Measurements from ENCODE around the gene PLCB1.

Gene PLCB1

DNA sequence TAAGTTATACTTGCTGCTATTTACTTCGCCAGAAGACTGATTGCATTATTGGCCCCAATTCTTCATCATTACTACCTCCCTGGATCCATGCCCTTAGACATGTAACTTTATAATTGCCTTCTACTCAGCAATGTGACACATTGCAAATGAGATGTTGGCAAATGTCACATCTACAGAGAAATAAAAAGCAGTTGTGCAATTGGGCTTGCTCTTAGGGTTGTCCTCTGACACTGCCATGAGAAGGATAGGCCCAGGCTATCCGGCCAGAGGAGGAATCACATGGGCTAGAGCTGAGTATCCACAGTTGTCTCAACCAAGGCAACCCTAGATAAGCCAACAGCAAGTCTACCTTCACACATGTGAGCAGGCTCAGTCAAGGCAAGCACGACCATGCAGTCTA, 447.0 kb downstream of the PLCB1 start:
- TF ChIP-seq GATA3 (IDR thresholded peaks at IDR 0.05; ENCODE audit: low read depth, low read length), result no peak
- no peak for TF ChIP-seq GATA2 (IDR thresholded peaks at IDR 0.05; ENCODE audit: low read depth, low read length)

DNA sequence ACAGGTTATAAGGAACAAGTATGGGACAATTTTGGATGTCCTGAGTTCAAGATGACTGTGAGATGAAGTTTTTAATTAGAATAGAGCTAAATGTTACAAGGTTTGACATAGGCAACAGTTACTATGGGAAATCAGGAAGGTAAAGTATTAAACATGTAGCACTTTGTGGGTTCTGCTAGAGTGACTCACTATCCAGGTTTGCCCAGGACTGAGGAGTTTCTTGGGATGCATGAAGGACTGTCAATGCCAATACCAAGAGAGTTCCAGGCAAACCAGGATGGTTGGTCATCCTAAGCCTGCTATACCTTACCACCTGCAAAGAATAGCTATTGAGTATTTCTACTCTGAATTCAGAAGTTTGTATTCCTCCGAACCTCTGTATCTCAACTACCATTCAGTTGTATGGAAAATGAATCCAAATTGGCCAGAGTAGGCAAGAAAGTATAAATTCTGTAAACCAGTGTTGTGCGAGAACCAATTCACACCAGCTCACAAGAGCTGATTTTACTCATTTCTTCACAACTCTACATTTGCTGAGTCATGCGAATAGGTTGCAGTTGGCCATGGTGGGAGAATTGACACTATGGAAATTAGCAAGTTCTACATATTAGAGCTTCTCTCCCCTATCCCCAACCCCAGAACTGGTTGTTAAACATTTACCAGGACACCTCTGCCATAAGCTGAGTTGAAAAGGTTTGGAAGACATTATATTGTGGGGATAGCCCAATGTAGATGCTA, 449.5 kb downstream of the PLCB1 start:
- TF ChIP-seq GATA3 (IDR thresholded peaks at IDR 0.05; ENCODE audit: low read depth, low read length), result no peak

DNA sequence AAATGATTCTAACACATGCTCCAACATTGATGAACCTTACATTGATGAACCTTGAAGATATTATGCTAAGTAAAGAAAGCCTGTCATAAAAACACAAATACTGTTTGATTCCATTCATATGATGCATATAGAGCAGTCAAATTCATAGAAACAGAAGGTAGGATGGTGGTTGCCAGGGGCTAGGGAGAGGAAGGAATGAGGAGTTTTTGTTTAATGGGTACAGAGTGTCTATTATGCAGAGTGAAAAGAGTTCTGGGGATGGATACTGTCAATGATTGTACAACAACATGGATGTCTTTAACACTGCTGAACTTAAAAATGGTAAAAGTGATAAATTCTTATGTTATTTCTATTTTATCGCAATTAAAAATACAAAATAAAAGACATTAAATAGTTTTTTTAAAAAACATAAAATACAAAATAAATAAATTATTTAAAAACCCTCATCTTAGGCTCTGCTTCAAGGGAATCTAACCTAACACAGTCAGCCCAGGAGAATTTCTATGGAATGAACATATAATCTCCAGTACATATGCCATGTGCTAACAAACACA, 451.0 kb downstream of the PLCB1 start:
- no peak for TF ChIP-seq GATA2 (IDR thresholded peaks at IDR 0.05; ENCODE audit: low read depth, low read length)

DNA sequence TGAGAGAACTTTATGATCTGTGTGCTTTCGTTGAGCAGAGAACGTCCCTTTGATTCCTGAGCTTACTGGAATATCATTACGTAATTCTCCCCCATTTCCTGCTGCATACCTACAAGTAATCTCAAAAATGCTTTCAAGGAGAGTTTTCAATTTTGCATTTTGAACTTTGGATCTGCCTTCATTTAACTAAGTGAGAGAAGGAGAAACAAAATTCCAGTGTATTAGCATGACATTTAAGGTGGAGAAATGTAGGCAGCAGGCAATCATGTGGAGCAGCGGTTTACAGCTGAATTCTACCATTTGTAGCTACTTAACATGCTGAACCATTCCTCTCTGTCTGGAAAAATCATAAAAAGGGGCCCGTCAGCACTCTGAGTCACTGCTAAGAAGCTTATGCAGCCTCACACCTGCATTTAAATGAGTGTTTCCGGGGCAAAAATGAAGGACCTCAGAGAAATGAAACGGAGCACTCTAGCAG, 451.5 kb downstream of the PLCB1 start:
- TF ChIP-seq GATA3 (IDR thresholded peaks at IDR 0.05; ENCODE audit: low read depth, low read length) (no peak), GATA2 (IDR thresholded peaks at IDR 0.05; ENCODE audit: low read depth, low read length) (no peak)

DNA sequence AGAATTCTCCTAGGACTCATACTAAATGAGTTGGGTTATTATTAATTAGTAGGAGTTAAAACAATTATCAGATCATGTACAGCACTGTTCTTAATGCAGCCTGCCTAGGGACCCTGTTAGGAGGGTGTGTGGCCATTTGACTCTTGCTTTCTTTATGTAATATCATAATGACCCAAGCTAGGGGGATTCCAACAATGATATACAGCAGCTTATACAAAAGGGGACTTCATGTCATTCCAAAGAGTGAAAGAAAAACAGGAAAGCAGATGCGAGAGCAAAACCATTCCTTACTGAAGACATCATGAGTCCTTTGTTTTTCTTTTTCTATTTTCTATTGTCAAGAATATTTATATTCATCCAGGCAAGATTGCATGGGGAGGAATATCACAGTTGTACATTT, 455.2 kb downstream of the PLCB1 start:
- TF ChIP-seq GATA3 (IDR thresholded peaks at IDR 0.05; ENCODE audit: low read depth, low read length), result no peak
- TF ChIP-seq GATA2 (IDR thresholded peaks at IDR 0.05; ENCODE audit: low read depth, low read length), result no peak

DNA sequence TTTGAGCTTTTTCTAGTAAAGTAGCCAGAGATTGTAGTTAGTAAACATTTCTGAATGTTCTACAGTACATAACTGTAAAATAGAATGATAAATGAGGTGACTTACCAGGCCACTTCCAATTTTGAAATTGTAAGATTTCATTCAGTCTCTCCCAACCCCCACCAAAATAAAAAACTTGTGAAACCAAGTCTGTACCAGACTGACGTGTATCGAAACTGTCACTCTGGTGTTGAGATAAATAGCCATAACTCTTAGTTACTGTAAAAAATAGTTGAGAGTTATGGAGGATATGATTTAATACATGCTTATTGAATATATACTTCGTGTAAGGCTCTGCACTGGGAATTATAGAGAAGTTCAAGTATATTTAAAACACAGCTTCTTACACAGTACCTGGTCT, 455.7 kb downstream of the PLCB1 start:
- TF ChIP-seq GATA3 (IDR thresholded peaks at IDR 0.05; ENCODE audit: low read depth, low read length) (no peak), GATA2 (IDR thresholded peaks at IDR 0.05; ENCODE audit: low read depth, low read length) (no peak)

DNA sequence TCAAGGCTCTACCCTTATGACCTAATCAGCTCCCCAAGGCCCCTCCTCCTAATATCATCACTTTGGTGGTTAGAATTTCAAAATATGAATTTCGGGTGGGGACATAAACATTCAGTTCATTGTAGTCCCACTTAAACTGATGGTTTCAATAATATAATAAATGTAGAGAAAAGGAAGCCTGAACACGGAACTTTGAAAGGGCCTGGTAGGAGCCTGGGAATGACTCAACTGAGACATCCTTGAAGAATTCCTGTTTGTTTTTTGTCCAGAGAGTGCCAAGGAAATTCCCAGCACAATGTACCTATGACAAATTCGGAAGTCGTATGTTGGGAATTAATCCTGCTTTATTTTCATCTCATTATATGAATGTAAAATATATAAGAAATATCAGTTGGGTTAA, 457.9 kb downstream of the PLCB1 start:
- TF ChIP-seq GATA3 (IDR thresholded peaks at IDR 0.05; ENCODE audit: low read depth, low read length), result no peak

DNA sequence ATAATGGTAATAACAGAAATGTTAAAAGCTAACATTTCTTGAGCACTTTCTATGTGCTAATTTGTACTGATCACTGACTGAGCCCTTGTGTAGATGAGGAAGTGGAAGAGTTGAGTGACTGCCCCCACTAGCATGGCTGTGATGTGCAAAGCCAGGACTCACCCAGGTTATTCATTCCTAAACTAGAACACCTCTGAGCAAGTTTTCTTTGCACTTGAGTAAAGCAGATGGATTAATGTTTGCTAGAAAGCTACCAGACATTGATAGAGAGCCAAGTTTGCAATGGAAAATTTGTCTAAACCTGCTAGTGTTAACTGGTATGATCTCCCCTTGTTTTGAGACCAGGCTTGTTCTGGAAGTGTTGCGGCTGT, 469.5 kb downstream of the PLCB1 start:
- TF ChIP-seq GATA2 (IDR thresholded peaks at IDR 0.05; ENCODE audit: low read depth, low read length), result no peak
- TF ChIP-seq GATA3 (IDR thresholded peaks at IDR 0.05; ENCODE audit: low read depth, low read length), result no peak

DNA sequence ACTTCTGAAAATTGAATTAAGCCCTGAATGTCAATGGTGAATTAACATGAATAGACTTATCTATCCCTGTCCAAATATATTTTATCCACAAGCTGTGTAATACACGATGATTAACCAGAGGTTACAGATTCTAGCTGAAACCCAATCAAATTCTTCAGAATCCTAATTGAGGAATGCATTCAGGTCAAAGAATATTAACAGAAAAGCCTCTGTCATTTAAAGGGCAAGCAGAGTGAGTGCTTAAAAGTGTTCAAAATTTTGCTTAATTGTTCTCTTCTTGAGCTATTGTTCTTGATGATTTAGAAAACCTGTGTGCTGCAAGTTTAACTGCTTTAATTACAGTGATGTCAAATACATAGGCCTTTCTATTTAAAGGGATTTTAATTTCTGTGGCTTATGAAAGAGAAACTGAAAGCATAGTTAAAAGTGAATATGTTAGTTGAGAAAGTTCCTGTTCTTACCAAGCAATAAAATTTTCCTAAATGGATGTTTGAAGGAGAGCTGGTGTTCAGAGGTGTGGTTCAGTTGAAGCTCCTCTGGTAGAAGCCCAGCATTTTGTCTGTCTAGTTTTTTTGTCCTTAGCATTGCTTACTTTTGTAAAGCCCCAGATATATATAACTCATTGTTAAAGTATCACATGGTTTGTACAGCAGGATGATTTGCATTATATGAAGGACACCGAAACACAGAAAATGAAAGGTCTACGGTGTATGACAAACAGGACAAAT, 470.5 kb downstream of the PLCB1 start:
- TF ChIP-seq GATA2 (IDR thresholded peaks at IDR 0.05; ENCODE audit: low read depth, low read length) (no peak), GATA3 (IDR thresholded peaks at IDR 0.05; ENCODE audit: low read depth, low read length) (no peak)

DNA sequence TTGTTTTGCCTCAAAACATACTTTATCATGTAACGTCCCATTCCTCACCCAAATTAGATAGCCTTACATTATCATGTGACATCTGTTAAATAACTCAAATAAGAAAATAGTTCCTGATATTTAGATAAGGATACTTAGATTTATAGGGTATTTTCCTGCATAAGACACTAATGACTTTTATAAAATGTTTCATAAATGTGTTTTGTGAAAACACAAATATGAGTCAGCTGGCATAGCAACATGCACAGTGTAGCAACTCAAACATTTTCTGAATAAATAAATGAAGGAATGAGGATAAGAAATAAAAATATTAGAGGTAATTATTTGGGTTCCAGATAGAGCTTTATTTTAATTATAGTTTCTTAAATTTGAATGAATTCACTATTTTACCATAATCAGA, 476.4 kb downstream of the PLCB1 start:
- no peak for TF ChIP-seq GATA3 (IDR thresholded peaks at IDR 0.05; ENCODE audit: low read depth, low read length)
- no peak for TF ChIP-seq GATA2 (IDR thresholded peaks at IDR 0.05; ENCODE audit: low read depth, low read length)

DNA sequence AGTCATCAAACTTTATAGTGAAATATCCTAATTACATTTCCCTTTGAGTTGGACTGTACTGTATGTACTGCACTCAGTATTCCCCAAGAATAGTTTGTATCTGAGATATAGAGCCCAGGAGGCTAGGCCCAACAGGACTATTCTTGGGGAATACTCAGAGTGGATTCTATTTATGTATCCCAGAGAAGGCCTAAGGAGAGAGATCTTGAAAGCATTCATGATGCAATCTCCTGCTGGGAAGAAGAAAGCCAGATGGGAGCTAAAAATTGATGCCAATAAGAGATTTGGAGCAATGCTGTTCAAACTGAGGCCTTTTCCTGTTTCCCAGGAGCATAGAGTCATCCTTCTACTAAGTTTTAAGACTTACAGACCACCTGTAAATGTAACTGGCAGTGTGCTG, 484.7 kb downstream of the PLCB1 start:
- no peak for TF ChIP-seq GATA2 (IDR thresholded peaks at IDR 0.05; ENCODE audit: low read depth, low read length)
- no peak for TF ChIP-seq GATA3 (IDR thresholded peaks at IDR 0.05; ENCODE audit: low read depth, low read length)

DNA sequence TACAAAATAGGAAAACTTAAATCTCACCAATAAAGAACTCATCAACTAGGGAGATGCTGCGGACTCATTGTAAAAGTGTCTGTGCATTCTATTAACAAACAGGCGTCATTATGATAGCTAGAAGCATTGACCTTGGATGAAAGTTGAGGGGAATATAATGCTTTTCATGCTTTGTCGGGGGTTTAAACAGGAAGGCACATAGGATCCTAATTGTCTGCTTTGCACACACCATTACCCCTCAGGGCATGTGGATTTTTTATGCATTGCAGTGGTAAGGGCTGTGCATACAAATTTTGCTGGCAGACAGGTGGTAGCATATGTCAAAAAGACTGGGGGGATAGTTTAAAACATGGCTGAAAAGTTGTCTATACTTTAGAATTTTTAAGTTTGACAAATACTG, 488.9 kb downstream of the PLCB1 start:
- TF ChIP-seq GATA2 (IDR thresholded peaks at IDR 0.05; ENCODE audit: low read depth, low read length), result no peak
- no peak for TF ChIP-seq GATA3 (IDR thresholded peaks at IDR 0.05; ENCODE audit: low read depth, low read length)

DNA sequence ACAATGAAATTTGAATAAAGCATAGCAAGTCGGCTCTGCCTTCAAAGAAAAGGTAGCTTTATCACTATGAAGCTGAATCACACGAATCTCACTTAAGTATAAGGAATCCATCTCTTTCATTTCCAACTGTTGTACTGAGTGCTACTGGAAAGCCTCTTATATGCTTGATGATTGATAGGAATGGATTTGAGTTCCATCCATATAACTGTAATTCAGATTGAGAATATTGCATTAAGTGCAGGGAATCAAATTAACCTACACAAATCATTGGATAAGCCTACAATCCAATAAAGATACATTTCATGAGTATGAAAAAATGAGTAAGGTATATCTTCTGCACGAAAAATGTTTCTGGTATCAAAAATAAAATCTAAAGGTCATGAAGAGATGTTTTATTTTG, 492.0 kb downstream of the PLCB1 start:
- no peak for TF ChIP-seq GATA2 (IDR thresholded peaks at IDR 0.05; ENCODE audit: low read depth, low read length)
- TF ChIP-seq GATA3 (IDR thresholded peaks at IDR 0.05; ENCODE audit: low read depth, low read length), result 0 out of 2 replicates have a peak, but pooled peaks have one; percentile 10

DNA sequence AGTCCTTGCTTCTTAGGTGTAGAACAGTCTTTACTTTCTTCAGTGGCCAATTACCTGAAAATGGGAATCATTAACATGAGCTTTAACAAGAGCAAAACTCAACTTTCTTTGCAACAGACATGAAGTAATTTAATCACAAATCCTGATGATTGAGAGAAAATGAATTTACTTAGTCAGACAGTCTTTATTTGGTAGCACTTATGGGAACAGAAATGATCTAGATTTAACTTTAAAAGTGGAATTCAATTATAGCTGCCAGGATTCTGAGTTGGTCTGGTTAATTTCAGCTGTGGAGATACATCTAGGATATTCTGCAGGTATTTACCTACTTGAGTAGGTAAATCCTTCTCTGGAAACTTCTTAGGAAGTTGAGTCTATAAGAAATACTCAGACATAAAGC, 492.6 kb downstream of the PLCB1 start:
- TF ChIP-seq GATA2 (IDR thresholded peaks at IDR 0.05; ENCODE audit: low read depth, low read length) (no peak), GATA3 (IDR thresholded peaks at IDR 0.05; ENCODE audit: low read depth, low read length) (peak; percentile 32; the same call in 1 of the 2 replicates)
